Adrenal gland (tissue), 12 donors: ENCODE data around the gene TCEAL4. TPM values are rescaled to one million over a fixed set of nuclear protein-coding genes. Genes with fewer than 3 reads are reported as not detected.
A peak's percentile ranks its signal among the peaks of the same experiment; 100 is the strongest.

Source experiments
- DNase-seq, 7 donors: peaks; one replicate each; pipeline ENCODE4 v3.0.0-alpha.2; 2019 to 2020
- H3K27ac ChIP-seq, 5 donors: fragments of 200-600 bp; sonication (generic) in 4 of 5; 1 replicate in 3 of 5; 2 replicates in 2 of 5; pipeline versions ENCODE4 v1.5.1 to v1.8.0; 2016 to 2020; ENCODE audit warnings: mild to moderate bottlenecking in 1 of 5
- H3K27me3 ChIP-seq: fragments of 200-600 bp; 2 replicates; pipeline ENCODE4 v1.8.0; 2021
- H3K36me3 ChIP-seq, 2 donors: fragments of 200-600 bp; replicated peaks in 1 of 2; 1 replicate in 1 of 2; 2 replicates in 1 of 2; pipeline versions ENCODE4 v1.5.1 to v1.8.0; 2018 to 2022
- H3K4me1 ChIP-seq, 2 donors: fragments of 200-600 bp; replicated peaks in 1 of 2; 1 replicate in 1 of 2; 2 replicates in 1 of 2; pipeline versions ENCODE4 v1.5.1 to v1.8.0; 2018 to 2021
- H3K4me3 ChIP-seq, 4 donors: fragments of 200-600 bp; sonication (generic) in 3 of 4; one replicate each; pipeline ENCODE4 v1.5.1; 2016 to 2018
- H3K9me3 ChIP-seq, 3 donors: fragments of 200-600 bp; sonication (generic) in 1 of 3; replicated peaks in 1 of 3; 1 replicate in 2 of 3; 2 replicates in 1 of 3; pipeline versions ENCODE4 v1.5.1 to v1.8.0; 2016 to 2021
- CTCF ChIP-seq, 6 experiments: fragments of 450-650 bp in 4 of 6; fragments of 200-600 bp in 2 of 6; sonication (generic) in 1 of 6; IDR thresholded peaks; 1 replicate in 5 of 6; 2 replicates in 1 of 6; pipeline versions ENCODE4 v1.5.1 to v1.8.0; 2016 to 2021; ENCODE audit warnings: antibody characterized with exemption in 6 of 6, mild to moderate bottlenecking in 2 of 6, moderate library complexity in 1 of 6
- POLR2A ChIP-seq, 2 donors: fragments of 450-650 bp; IDR thresholded peaks; one replicate each; pipeline ENCODE4 v1.6.1; 2017; ENCODE audit warnings: antibody characterized with exemption in 2 of 2, mild to moderate bottlenecking in 2 of 2, moderate library complexity in 1 of 2
- WGBS, 4 donors: extraction: QIAGEN DNeasy Blood & Tissue Kit in 2 of 4; methylation state at CpG; one replicate each; pipeline versions ENCODE4 v1.1.5 to v1.1.7; 2013 to 2017; 5-methylcytosine and 5-hydroxymethylcytosine counted together
- intact Hi-C, 2 donors: fragments of 100-400 bp; cut with DNase I; formaldehyde crosslinking; loops; one replicate each; pipeline versions ENCODE4 v1.14.1 to v1.15.0; 2022 to 2023
- polyA plus RNA-seq, 3 donors: library from polyadenylated mRNA; stranded (reverse); fragments of 200-250 nt in 2 of 3; fragments of 350-450 nt in 1 of 3; fragmentation: Illumina TruSeq in 1 of 3; extraction: RNeasy Lipid Tissue Mini Kit (QIAGEN cat#74804) in 1 of 3; gene quantifications; one replicate each; pipeline ENCODE4 v1.2.3, GENCODE V29; 2013 to 2014
- total RNA-seq, 9 donors: library from RNA; depleted of rRNA in 4 of 9; stranded (reverse); fragments of >200 nt in 4 of 9; fragments of 120-200 nt in 1 of 9; fragmentation: NEBNext Ultra II Directional in 1 of 9; extraction: Animal tissue kit (Norgen Biotek cat#: 25700) in 1 of 9; gene quantifications; one replicate each; pipeline versions ENCODE4 v1.1.0 to v1.2.4, GENCODE V29; 2013 to 2023
- donor health status: healthy with polysubstance abuse.
- donor health status: Bipolar disorder and iron deficiency.
- donor health status: DM: yes; HTN: yes; CAD: no.
- donor health status: DM: no; HTN: no; CAD: no.
- donor health status: DM: no; HTN: no; CAD: no.
- donor health status: DM: yes; HTN: yes; CAD: no.

Gene TCEAL4
- total and polyA plus RNA-seq, 12 donors, result 64.9 to 620 (median 137) TPM

- intact Hi-C loops, result no loop called here
- Histone ChIP-seq H3K4me1 (no peaks in the 10 kb centered on the region), H3K27me3 (peaks cover 6% of the 10 kb centered on the region), H3K4me3 (peak overlapping the region in 2 of 4 donors; percentile 29 to 62), H3K36me3 (no peaks in the 10 kb centered on the region), H3K27ac (peak overlapping the region in 1 of 5 donors; percentile 5), H3K9me3 (no peaks in the 10 kb centered on the region)
- 0 to 19% (median 9%) methylated on average over 3 to 19 of the region's 19 CpGs for WGBS, 4 donors
- DNase-seq, result peak; percentile 60 to 89 (median 68)
- TF ChIP-seq CTCF (IDR thresholded peaks at IDR 0.05) (no peak), POLR2A (IDR thresholded peaks at IDR 0.05) (no peak)
Observed at GRCh38 chrX:103554687-103555424, 30.5 kb upstream of the TCEAL4 start.

GRCh38 chrX:103556963-103557612 is 28.2 kb upstream of the TCEAL4 start:
- H3K4me3 ChIP-seq, result no peak overlapping the region
- intact Hi-C loops, result no loop called here

GRCh38 chrX:103560256-103560655 is 25.1 kb upstream of the TCEAL4 start:
- no peaks in the 10 kb centered on the region for H3K36me3 ChIP-seq
- no peaks in the 10 kb centered on the region for H3K9me3 ChIP-seq
- no peak overlapping the region for H3K4me3 ChIP-seq
- no peaks in the 10 kb centered on the region for H3K27me3 ChIP-seq
- 40 to 83% (median 64%) methylated on average over 1 of the region's 1 CpG for WGBS, 4 donors
- H3K4me1 ChIP-seq, result no peaks in the 10 kb centered on the region
- no peak for TF ChIP-seq CTCF (IDR thresholded peaks at IDR 0.05)
- TF ChIP-seq POLR2A (IDR thresholded peaks at IDR 0.05), result no peak
- H3K27ac ChIP-seq, result no peak overlapping the region
- intact Hi-C loops, result no loop called here
- DNase-seq, result no peak

More at GRCh38 chrX:103556963-103557612, 28.2 kb upstream of the TCEAL4 start:
- H3K36me3 ChIP-seq, result no peaks in the 10 kb centered on the region
- no peak for TF ChIP-seq POLR2A (IDR thresholded peaks at IDR 0.05)
- no peak for DNase-seq
- H3K27ac ChIP-seq, result no peak overlapping the region
- H3K27me3 ChIP-seq, result peaks cover 6% of the 10 kb centered on the region
- H3K4me1 ChIP-seq, result no peaks in the 10 kb centered on the region
- no peaks in the 10 kb centered on the region for H3K9me3 ChIP-seq
- WGBS, 4 donors, result 30 to 61% (median 49%) methylated on average over 1 to 2 of the region's 2 CpGs

- H3K9me3 ChIP-seq, result no peaks in the 10 kb centered on the region
- TF ChIP-seq CTCF (IDR thresholded peaks at IDR 0.05) (no peak), POLR2A (IDR thresholded peaks at IDR 0.05) (no peak)
- H3K27ac ChIP-seq, result no peak overlapping the region
- H3K4me1 ChIP-seq, result no peaks in the 10 kb centered on the region
- H3K36me3 ChIP-seq, result no peaks in the 10 kb centered on the region
- H3K27me3 ChIP-seq, result no peaks in the 10 kb centered on the region
- no peak overlapping the region for H3K4me3 ChIP-seq
- WGBS, 4 donors, result 47 to 83% (median 64%) methylated on average over 1 to 2 of the region's 2 CpGs
- intact Hi-C loops, result no loop called here
- no peak for DNase-seq
Observed at GRCh38 chrX:103562801-103563200, 22.5 kb upstream of the TCEAL4 start.
